HepG2 (cell line): Measurements from ENCODE around the gene ZSWIM2.

ENCODE experiments used
- CHD4 ChIP-seq: fragments of 200-600 bp; sonication (generic); IDR thresholded peaks from 2 replicates; pipeline ENCODE4 v1.7.0; 2017; ENCODE audit warnings: mild to moderate bottlenecking, low read length, borderline replicate concordance
- CTCF ChIP-seq: sonication (generic); formaldehyde crosslinking; IDR thresholded peaks from 2 replicates; pipeline ENCODE4 v1.5.0; 2020; ENCODE audit warnings: mild to moderate bottlenecking, missing genetic modification reagents, moderate library complexity
- JUN ChIP-seq: sonication (generic); formaldehyde crosslinking; IDR thresholded peaks from 2 replicates; pipeline ENCODE4 v1.4.0; 2020; ENCODE audit warnings: mild to moderate bottlenecking, missing genetic modification reagents
- MAFK ChIP-seq, 2 experiments: IDR thresholded peaks in 1 of 2; conservative IDR thresholded peaks in 1 of 2; 2 replicates each; pipeline ENCODE4 v1.6.1; 2011; ENCODE audit warnings: improper control_type of control experiment in 2 of 2, low read length in 2 of 2
- MAX ChIP-seq: IDR thresholded peaks from 2 replicates; pipeline ENCODE4 v1.6.1; 2012; ENCODE audit warnings: inconsistent platforms
- MYC ChIP-seq: sonication (generic); formaldehyde crosslinking; IDR thresholded peaks from 2 replicates; pipeline ENCODE4 v1.9.0; 2021; ENCODE audit warnings: missing genetic modification reagents, borderline replicate concordance
- PBX3 ChIP-seq: sonication (generic); formaldehyde crosslinking; IDR thresholded peaks from 2 replicates; pipeline ENCODE4 v1.8.1; 2023; ENCODE audit warnings: missing genetic modification reagents, inconsistent platforms, borderline replicate concordance
- TBP ChIP-seq: sonication (generic); formaldehyde crosslinking; IDR thresholded peaks from 2 replicates; pipeline ENCODE4 v1.5.0; 2020; ENCODE audit warnings: missing genetic modification reagents
- USF2 ChIP-seq, 2 experiments: sonication (generic) in 1 of 2; formaldehyde crosslinking in 1 of 2; IDR thresholded peaks; 2 replicates each; pipeline versions ENCODE4 v1.5.1 to v1.6.1; 2011 to 2020; ENCODE audit warnings: borderline replicate concordance in 1 of 2, low read depth in 1 of 2, low read length in 1 of 2, mild to moderate bottlenecking in 1 of 2, missing genetic modification reagents in 1 of 2, moderate library complexity in 1 of 2
- ZNF18 ChIP-seq: sonication (generic); formaldehyde crosslinking; IDR thresholded peaks from 2 replicates; pipeline ENCODE4 v1.8.0; 2022; ENCODE audit warnings: mild to moderate bottlenecking, missing genetic modification reagents; ENCODE audit not compliant: insufficient replicate concordance

GRCh38 chr2:186780701-186781316, 68.2 kb downstream of the ZSWIM2 start:
- TF ChIP-seq MYC: no peak
- peak; percentile 77 for TF ChIP-seq CTCF (CRISPR knock-in tag)
- no peak for TF ChIP-seq TBP (CRISPR knock-in tag)
- no peak for TF ChIP-seq CHD4
- TF ChIP-seq MAX: no peak
- no peak for TF ChIP-seq PBX3
- no peak for TF ChIP-seq USF2 (IDR thresholded peaks at IDR 0.05; ENCODE audit: low read depth, low read length)
- TF ChIP-seq USF2 (CRISPR knock-in tag; IDR thresholded peaks at IDR 0.05; ENCODE audit: borderline replicate concordance): no peak
- no peak for TF ChIP-seq MAFK (conservative IDR thresholded peaks at IDR 0.05 in 1 of 2, IDR thresholded peaks at IDR 0.05 in 1 of 2; ENCODE audit: low read length in 2 of 2)
- no peak for TF ChIP-seq ZNF18 (CRISPR knock-in tag)
- no peak for TF ChIP-seq JUN (CRISPR knock-in tag)
